Stimulated activated CD4-positive, alpha-beta T cell treated with anti-CD3 and anti-CD28 coated beads, TNF-alpha, amount 100 ng/mL, for 4 hours (primary cell): Measurements from ENCODE around the gene PRPSAP1.
"Not testable (repeated sequence)": the region's sequence is repeated elsewhere in the genome, so short reads cannot be mapped to it uniquely, and the experiment has no call there.

Source experiments
- DNase-seq, 3 experiments: peaks; one replicate each; pipeline ENCODE4 v3.0.0-alpha.2; 2020; ENCODE audit warnings: low read depth in 3 of 3

The PRPSAP1 gene

DNA sequence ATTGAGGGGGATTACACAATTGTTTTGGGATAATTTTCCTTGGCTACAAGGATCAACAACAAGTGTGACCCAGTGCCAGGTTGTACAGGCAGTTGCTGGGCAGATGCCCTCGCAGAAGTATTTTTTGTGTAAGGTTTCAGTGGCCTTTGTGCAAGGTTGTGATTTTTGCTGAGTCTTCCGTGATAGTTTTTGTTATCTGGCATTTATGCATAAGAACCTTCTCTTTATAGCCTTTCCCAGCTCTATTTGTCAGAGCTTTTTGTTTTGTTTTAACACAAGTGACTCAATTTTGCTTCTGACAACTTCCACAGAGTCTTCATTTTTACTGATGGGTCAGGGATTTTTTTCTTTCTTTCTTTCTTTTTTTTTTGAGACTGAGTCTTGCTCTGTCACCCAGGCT, 6.7 kb upstream of the PRPSAP1 start:
- no peak for DNase-seq

DNA sequence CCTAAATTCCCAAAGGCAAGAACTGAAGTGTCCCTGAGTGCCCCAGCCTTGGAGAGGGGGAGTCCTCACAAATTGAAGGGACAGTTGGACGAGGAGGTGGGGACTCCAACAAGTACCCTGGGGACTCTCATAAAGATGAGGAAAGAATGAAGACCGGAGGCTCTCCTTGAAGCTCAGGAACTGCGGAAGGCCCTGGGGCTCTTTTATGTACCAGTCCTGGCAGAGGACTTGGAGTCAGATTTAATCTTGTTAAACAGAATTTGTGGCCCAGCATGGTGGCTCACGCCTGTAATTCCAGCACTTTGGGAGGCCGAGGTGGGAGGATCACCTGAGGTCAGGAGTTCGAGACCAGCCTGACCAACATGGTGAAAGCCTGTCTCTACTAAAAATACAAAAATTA, 6.1 kb upstream of the PRPSAP1 start:
- DNase-seq = not testable (repeated sequence)

DNA sequence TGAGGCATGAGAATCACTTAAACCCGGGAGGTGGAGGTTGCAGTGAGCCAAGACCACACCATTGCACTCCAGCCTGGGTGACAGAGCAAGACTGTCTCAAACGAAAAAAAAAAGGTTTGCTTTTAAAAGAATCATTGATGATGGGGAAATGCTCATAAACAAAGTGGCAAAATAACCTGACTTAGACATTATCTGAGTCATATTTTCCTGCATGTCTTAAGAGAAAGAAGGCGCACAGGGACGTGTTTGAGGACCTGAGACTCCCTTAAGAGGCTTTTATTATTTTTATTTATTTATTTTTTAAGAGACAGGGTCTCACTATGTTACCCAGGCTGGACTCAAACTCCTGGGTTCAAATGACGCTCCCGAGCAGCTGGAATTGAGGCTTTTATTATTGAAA, 5.7 kb upstream of the PRPSAP1 start:
- no peak for DNase-seq

- no peak for DNase-seq
Measured at GRCh38 chr17:76357597-76358158, 4.0 kb upstream of the PRPSAP1 start.

DNA sequence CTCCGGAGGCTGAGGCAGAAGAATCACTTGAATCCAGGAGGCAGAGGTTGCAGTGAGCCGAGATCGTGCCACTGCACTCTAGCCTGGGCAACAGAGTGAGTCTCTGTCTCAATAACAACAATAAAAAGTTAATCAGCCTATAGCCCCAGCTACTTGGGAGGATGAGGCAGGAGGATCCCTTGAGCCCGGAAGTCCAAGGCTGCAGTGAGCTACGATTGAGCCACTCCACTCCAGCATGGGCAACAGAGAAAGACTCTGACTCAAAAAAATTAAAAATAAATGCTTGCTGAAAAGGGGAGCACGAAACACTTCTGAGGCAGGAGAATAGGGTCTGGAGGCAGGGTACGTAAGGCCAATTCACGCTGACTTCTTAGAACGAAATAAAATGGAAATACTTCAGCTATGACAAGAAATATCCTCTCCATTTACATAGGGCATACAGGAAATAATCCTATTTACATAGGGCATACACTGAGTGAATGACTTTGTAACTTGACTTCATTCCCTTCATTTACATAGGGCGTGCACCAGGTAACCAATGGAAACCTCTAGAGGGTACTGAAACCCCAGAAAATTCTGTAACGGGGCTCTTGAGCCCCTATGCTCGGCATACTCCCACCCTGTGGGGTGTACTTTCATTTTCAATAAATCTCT, 3.2 kb upstream of the PRPSAP1 start:
- DNase-seq = no peak

DNA sequence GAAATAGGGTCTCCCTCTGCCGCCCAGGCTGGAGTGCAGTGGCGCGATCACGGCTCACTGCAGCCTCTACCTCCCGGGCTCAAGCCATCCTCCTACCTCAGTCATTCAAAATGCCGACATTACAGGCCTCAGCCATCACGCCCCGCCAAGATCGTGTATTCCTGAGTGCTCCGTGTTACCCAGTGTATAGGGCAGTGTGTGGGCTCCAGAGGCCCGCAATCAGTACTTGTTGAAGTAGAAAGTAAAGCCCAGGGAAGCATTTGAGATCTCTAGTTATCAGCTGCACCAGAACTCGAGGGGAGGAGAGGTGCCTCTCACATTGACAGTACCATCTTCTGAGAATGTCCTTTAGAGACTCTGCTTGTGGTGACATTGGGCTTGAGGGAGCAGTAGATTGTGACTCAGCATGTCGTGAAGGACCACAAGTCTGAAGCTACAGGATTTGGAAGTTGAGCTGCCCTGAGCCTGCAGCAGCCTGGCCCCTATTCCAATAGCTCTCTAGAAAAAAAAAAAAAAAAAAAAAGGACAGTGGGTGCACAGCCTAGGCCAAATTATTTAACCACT, 1.1 kb upstream of the PRPSAP1 start:
- no peak for DNase-seq

DNA sequence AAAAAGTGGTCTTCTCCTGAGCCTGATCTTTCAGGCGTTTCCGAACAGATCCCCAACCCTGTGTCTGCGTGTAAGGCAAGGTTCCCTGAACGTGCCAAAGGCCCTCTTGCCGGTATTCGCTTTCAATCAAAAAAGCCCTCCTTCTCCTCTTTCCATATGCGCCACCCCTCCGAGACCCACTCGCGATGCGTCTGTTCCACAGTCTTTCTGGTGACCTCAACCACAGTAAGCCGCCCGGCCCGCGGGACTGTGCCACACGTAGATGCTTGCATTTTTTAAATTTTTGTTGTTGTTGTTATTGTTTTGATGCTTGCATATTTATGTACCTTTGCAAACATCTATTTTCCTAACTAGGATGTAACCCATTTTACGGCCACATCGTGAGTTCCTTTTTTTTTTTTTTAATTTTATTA, 607 bp upstream of the PRPSAP1 start:
- DNase-seq = no peak

GRCh38 chr17:76353004-76353598, 615 bp downstream of the PRPSAP1 start:
- no peak for DNase-seq

DNA sequence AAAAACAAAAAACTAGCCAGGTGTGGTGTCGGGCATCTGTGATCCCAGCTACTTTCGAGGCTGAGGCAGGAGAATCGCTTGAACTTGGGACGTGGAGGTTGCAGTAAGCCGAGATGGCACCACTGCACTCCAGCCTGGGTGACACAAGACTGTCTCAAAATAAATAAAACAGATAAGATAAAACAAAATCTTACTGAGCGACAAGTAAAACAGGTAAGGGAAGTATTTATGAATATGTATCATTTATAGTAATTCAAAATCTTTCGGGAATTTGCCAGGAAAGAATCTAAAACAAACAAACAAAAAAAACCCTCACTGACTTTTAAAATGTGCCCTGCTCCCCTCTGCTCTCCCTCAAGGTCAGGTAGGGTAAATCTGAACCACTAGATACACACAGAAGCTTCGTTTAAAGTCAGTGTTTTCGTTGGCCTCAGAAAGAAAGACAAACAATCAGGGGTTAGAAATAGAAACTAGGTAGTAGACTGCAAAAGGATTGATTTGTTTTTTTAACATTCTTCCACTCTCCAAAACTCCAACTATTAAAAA, 2.1 kb downstream of the PRPSAP1 start:
- DNase-seq = no peak

DNA sequence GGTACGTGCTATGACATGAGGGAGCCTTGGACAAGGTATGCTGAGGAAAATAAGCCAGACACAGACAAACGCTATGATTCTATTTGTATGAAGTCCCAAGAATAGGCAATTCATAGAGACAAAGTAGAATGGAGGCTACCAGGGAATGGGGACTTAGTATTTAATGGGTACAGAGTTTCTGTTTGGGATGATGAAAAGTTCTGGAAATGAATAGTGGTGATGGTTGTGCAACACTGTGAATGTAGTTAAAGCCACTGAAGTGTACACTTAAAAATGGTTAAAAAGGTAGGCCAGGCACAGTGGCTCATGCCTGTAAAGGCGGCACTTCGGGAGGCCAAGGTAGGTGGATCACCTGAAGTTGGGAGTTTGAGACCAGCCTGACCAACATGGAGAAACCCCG, 3.3 kb downstream of the PRPSAP1 start:
- no peak for DNase-seq

DNA sequence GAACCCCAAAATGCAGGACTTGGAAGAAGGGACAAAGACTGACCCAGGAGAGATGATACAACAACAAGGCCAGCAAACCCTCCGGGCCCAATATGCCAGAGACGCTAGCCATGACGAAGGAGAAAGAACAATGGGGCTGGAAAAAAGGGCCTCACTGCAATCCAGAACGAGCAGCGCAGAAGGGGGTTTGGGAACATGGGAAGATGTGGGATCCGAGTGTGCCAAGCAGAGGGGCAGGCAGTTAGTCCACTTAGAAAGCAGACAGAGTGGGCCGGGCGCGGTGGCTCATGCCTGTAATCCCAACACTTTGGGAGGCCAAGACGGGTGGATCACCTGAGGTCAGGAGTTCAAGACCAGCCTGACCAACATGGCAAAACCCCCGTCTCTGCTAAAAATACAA, 6.8 kb downstream of the PRPSAP1 start:
- DNase-seq = not testable (repeated sequence)

GRCh38 chr17:76345377-76345974, 8.2 kb downstream of the PRPSAP1 start:
- DNase-seq = no peak

DNA sequence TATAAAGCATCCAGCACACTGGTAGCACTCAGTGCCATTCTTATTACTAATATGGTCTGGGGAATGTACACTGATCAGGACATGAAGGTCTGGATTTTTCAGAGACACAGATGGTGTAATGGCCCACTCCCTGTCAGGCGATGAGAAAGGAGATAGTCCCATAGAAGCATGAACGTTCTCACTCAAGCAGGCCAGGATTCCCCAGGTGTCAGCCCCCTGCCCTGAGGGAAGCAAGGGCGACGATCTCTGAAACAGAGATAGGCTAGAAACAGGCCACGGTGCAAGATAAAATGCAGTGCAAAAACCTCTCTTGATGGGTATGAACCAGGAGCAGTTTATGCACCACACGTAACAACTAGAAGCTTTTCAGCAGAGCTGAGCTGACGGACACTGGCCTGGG, 10.6 kb downstream of the PRPSAP1 start:
- DNase-seq = no peak

GRCh38 chr17:76341301-76341700, 12.4 kb downstream of the PRPSAP1 start:
- DNase-seq = no peak

- DNase-seq = no peak
Measured at GRCh38 chr17:76337413-76337777, 16.3 kb downstream of the PRPSAP1 start.

DNA sequence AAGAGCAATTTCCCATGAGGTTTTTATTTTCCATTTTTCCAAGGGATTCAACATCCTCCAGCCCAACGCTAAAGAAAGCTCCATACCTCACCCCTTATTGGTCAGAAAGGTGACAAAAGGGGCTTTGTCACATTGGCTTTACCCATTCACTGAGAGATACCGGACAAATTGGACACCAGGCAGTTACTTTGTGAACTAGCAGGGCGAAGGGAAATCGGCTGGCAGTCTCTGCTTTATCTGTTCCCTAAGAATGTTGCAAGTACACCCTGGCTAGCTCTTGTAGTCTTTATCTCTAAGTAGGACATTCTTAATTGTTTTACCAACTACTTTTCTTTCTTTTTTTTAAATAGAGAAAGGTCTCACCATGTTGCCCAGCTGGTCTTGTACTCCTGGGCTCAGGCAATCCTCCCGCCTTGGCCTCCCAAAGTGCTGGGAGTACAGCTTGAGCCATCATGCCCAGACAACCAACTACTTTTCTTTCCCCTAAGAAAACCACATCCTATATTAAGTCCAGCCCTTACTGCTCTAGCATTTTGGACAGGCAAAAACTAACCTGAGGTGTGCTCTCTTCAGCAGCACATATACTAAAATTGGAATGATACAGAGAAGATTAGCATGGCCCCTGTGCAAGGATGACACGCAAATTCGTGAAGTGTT, 16.8 kb downstream of the PRPSAP1 start:
- DNase-seq = no peak

GRCh38 chr17:76335716-76336381, 17.9 kb downstream of the PRPSAP1 start:
- DNase-seq = no peak

DNA sequence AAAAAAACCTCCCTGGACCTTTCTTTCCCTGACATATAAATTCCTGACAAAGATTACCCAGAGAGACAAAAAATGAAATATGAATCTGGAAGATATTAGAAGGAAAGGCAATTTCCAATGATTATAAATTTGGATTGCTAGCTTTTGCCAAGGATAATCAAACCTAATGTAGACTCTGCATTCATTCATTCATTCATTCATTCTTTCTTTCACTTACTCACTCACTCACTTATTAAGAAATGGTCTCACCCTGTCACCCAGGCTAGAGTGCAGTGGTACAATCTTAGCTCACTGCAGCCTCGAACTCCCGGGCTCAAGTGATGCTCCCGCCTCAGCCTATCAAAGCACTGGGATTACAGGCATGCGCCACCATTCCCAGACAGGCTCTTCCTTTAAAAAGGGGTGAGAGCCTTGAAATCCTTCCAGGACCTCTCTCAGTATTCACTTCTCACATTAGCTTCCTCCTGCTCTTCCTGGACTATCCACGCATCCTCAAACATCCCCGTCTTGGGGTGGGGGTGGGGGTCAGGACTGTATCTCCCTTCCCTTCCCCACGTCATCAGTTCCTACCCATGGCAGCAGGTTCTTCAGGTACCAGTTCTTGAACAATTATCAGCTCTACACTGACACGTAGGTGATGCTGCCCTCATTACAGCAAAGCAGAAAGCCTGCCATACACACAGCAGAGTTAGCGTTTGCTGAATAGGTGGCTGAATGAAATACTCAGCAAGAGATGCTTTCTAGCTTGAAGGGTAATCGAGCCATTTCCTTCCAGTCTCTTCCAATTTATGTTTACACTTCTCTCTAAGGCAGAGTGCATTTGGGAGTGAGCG, 19.8 kb downstream of the PRPSAP1 start:
- no peak for DNase-seq

- no peak for DNase-seq
Measured at GRCh38 chr17:76331083-76331482, 22.6 kb downstream of the PRPSAP1 start.

- no peak for DNase-seq
Measured at GRCh38 chr17:76329664-76330063, 24.1 kb downstream of the PRPSAP1 start.

DNA sequence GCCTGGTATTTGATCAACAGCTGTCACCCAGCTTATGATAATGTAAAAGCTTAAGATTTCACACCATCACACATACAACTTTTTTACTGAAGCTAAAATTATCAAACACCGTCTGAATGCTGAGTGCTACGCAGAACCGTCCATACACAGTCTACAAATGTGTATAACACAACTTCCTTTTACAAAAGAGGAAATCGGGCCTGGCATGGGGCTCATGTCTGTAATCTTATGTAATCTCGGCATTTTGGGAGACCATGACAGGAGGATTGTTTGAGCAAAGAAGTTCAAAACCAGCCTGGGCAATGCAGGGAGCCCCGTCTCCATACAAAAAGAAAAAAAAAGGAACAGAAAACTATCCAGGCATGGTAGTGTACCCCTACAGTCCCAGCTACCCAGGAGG, 26.0 kb downstream of the PRPSAP1 start:
- no peak for DNase-seq
